Sigmoid colon (tissue), 7 donors: ENCODE data around the gene NUDT17. TPM values are rescaled to one million over a fixed set of nuclear protein-coding genes. Genes with fewer than 3 reads are reported as not detected.

Source experiments
- DNase-seq: peaks from one replicate; pipeline ENCODE4 v3.0.0-alpha.2; 2019
- H3K27ac ChIP-seq, 4 donors: fragments of 200-600 bp; sonication (generic); one replicate each; pipeline ENCODE4 v1.5.1; 2016 to 2019; ENCODE audit warnings: mild to moderate bottlenecking in 1 of 4
- H3K27me3 ChIP-seq, 3 donors: fragments of 200-600 bp; sonication (generic); one replicate each; pipeline ENCODE4 v1.5.1; 2019; ENCODE audit warnings: mild to moderate bottlenecking in 1 of 3
- H3K36me3 ChIP-seq, 4 donors: fragments of 200-600 bp; sonication (generic); one replicate each; pipeline ENCODE4 v1.5.1; 2016 to 2019
- H3K4me1 ChIP-seq, 4 donors: fragments of 200-600 bp; sonication (generic); one replicate each; pipeline ENCODE4 v1.5.1; 2017 to 2019
- H3K4me3 ChIP-seq, 4 donors: fragments of 200-600 bp; sonication (generic); one replicate each; pipeline ENCODE4 v1.5.1; 2017 to 2019; ENCODE audit warnings: mild to moderate bottlenecking in 2 of 4, moderate library complexity in 1 of 4
- H3K9me3 ChIP-seq, 4 donors: fragments of 200-600 bp in 3 of 4; sonication (generic) in 3 of 4; one replicate each; pipeline versions ENCODE4 v1.5.1 to v1.6.1; 2013 to 2019
- EP300 ChIP-seq, 4 donors: sonication (generic); formaldehyde crosslinking; IDR thresholded peaks; one replicate each; pipeline ENCODE4 v1.6.1; 2017; ENCODE audit warnings: antibody characterized with exemption in 4 of 4
- POLR2A ChIP-seq, 2 donors: fragments of 450-650 bp; IDR thresholded peaks; one replicate each; pipeline ENCODE4 v1.6.1; 2016; ENCODE audit warnings: antibody characterized with exemption in 2 of 2, mild to moderate bottlenecking in 2 of 2, moderate library complexity in 2 of 2
- POLR2AphosphoS5 ChIP-seq, 4 donors: sonication (generic); formaldehyde crosslinking; IDR thresholded peaks; one replicate each; pipeline ENCODE4 v1.6.1; 2017; ENCODE audit warnings: antibody characterized with exemption in 4 of 4
- WGBS, 2 donors: extraction: QIAGEN DNeasy Blood & Tissue Kit; methylation state at CpG; one replicate each; pipeline ENCODE4 v1.1.7; 2013; 5-methylcytosine and 5-hydroxymethylcytosine counted together
- intact Hi-C: fragments of 100-400 bp; cut with DNase I; formaldehyde crosslinking; loops from one replicate; pipeline ENCODE4 v1.15.1; 2023
- polyA plus RNA-seq, 3 donors: library from polyadenylated mRNA; stranded (reverse); fragments of 200-250 nt; gene quantifications; one replicate each; pipeline ENCODE4 v1.2.3, GENCODE V29; 2013
- small RNA-seq, 3 donors: library from RNA; depleted of rRNA; stranded (forward); fragments of <200 nt; gene quantifications; one replicate each; pipeline ENCODE3, GENCODE V24; 2016
- total RNA-seq, 4 donors: library from RNA; depleted of rRNA; stranded (reverse); fragments of >200 nt; gene quantifications; one replicate each; pipeline ENCODE4 v1.1.0, GENCODE V29; 2016
- TF ChIP-seq, protein P1 (sequence below), 4 experiments: fragments of 450-650 bp in 3 of 4; fragments of 200-600 bp in 1 of 4; IDR thresholded peaks; one replicate each; pipeline ENCODE4 v1.5.1; 2016 to 2019; ENCODE audit warnings: antibody characterized with exemption in 4 of 4, mild to moderate bottlenecking in 3 of 4, moderate library complexity in 2 of 4
- donor health status: healthy with polysubstance abuse.
- donor health status: Bipolar disorder and iron deficiency.
- donor health status: healthy.

The NUDT17 gene
- total and polyA plus RNA-seq, 7 donors, result 1.2 to 9.1 (median 2.1) TPM; not detected in 1

DNA sequence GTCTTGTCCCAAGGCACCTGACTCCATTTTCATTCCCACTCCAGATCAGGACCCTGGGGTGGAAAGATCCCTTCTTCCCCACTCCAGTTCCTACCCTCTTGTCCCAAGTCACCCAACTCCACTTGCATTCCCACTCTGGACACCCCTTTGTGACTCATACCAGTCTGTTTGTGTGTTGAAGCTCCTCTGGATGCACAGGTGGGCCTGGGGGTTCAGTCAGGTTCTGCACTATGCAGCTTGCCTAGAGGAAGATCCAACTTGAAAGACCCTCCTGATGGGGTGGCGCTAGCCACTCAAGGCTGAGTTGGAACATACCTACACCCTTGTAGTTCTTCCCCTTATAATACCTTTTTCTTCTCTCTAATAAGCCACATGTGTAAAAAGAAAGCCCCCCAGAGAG lies 50.0 kb downstream of the NUDT17 start:
- no peak overlapping the region for H3K27ac ChIP-seq
- DNase-seq, result no peak
- WGBS, 2 donors, result 95 to 100% methylated on average over 1 of the region's 1 CpG
- no peaks in the 10 kb centered on the region for H3K9me3 ChIP-seq
- H3K36me3 ChIP-seq, result no peaks in the 10 kb centered on the region
- TF ChIP-seq POLR2AphosphoS5 (IDR thresholded peaks at IDR 0.05) (no peak), POLR2A (IDR thresholded peaks at IDR 0.05) (no peak), EP300 (IDR thresholded peaks at IDR 0.05) (no peak)
- TF ChIP-seq, protein P1, sequence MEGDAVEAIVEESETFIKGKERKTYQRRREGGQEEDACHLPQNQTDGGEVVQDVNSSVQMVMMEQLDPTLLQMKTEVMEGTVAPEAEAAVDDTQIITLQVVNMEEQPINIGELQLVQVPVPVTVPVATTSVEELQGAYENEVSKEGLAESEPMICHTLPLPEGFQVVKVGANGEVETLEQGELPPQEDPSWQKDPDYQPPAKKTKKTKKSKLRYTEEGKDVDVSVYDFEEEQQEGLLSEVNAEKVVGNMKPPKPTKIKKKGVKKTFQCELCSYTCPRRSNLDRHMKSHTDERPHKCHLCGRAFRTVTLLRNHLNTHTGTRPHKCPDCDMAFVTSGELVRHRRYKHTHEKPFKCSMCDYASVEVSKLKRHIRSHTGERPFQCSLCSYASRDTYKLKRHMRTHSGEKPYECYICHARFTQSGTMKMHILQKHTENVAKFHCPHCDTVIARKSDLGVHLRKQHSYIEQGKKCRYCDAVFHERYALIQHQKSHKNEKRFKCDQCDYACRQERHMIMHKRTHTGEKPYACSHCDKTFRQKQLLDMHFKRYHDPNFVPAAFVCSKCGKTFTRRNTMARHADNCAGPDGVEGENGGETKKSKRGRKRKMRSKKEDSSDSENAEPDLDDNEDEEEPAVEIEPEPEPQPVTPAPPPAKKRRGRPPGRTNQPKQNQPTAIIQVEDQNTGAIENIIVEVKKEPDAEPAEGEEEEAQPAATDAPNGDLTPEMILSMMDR (IDR thresholded peaks at IDR 0.05), result no peak
- H3K4me3 ChIP-seq, result no peak overlapping the region
- H3K27me3 ChIP-seq, result no peaks in the 10 kb centered on the region
- peaks cover 0 to 21% (median 18%) of the 10 kb centered on the region in 4 donors for H3K4me1 ChIP-seq
- intact Hi-C loops, result no loop called here

DNA sequence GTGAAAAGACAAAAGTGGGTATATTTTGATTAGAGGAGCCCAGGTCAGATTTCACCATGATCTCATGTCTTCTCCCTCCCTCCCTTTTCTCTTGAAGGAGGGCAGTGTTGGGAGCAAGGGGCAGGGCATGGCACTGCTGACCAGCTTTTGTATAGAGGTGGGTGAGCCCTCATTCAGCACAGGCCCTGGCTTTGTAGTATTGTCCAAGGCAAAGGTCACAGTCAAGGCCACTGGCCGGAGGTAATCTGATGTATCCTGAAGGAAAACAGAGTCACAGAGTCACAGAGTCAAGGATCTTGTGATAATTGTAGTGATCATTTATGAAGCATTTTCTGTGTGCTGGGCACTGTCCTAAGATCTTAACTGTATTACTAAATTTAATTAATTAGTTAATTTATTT lies 52.5 kb downstream of the NUDT17 start:
- peaks cover 0 to 3% (median under 1%) of the 10 kb centered on the region in 4 donors for H3K4me1 ChIP-seq
- no peak overlapping the region for H3K27ac ChIP-seq
- no peak overlapping the region for H3K4me3 ChIP-seq
- WGBS, 2 donors, result 84 to 92% methylated on average over 1 of the region's 1 CpG
- DNase-seq, result no peak
- TF ChIP-seq POLR2A (IDR thresholded peaks at IDR 0.05) (no peak), EP300 (IDR thresholded peaks at IDR 0.05) (no peak), POLR2AphosphoS5 (IDR thresholded peaks at IDR 0.05) (no peak)
- TF ChIP-seq, protein P1 (IDR thresholded peaks at IDR 0.05), result no peak
- no peaks in the 10 kb centered on the region for H3K27me3 ChIP-seq
- intact Hi-C loops, result no loop called here
- no peaks in the 10 kb centered on the region for H3K9me3 ChIP-seq
- no peaks in the 10 kb centered on the region for H3K36me3 ChIP-seq

Small RNA genes within 50 kb of the gene (small RNA-seq; reads per million reads assigned to genes)
- 0 reads per million in 3 donors for gene MIR6736

Other genes with a start within 250 kb of the NUDT17 start
- gene GPR89A, start 237.6 kb upstream of the NUDT17 start, total RNA-seq, result 10 to 100 TPM; 16.3 to 51.2 (median 24.3) TPM
- 10 to 100 TPM in 1 of 3 donors, 1 to 10 TPM in 2; 3.6 to 11.0 (median 4.2) TPM for gene GPR89A, start 237.6 kb upstream of the NUDT17 start, polyA plus RNA-seq
- not detected for gene PDZK1, start 138.3 kb upstream of the NUDT17 start, total RNA-seq
- gene PDZK1, start 138.3 kb upstream of the NUDT17 start, polyA plus RNA-seq, result 1 to 10 TPM in 2 of 3 donors, under 1 TPM in 1; 0.51 to 9.7 (median 9.0) TPM
- not detected for gene CD160, start 126.1 kb upstream of the NUDT17 start, total RNA-seq
- under 1 TPM in 2 of 3 donors, not detected in 1; 0.31 to 0.60 TPM for gene CD160, start 126.1 kb upstream of the NUDT17 start, polyA plus RNA-seq
- 10 to 100 TPM; 16.6 to 41.8 (median 23.1) TPM for gene RNF115, start 21.5 kb upstream of the NUDT17 start, total RNA-seq
- gene RNF115, start 21.5 kb upstream of the NUDT17 start, polyA plus RNA-seq, result 1 to 10 TPM; 3.0 to 4.7 (median 3.0) TPM
- gene POLR3C, start 21.4 kb upstream of the NUDT17 start, total RNA-seq, result 10 to 100 TPM; 18.3 to 37.7 (median 26.9) TPM
- gene POLR3C, start 21.4 kb upstream of the NUDT17 start, polyA plus RNA-seq, result 10 to 100 TPM in 2 of 3 donors, 1 to 10 TPM in 1; 9.0 to 16.1 (median 12.6) TPM
- gene PIAS3, start 13.5 kb downstream of the NUDT17 start, total RNA-seq, result 10 to 100 TPM; 17.5 to 37.9 (median 21.7) TPM
- 10 to 100 TPM in 1 of 3 donors, 1 to 10 TPM in 2; 5.4 to 13.8 (median 5.5) TPM for gene PIAS3, start 13.5 kb downstream of the NUDT17 start, polyA plus RNA-seq
- 10 to 100 TPM in 1 of 4 donors, 1 to 10 TPM in 3; 5.2 to 13.8 (median 8.3) TPM for gene ANKRD35, start 40.2 kb downstream of the NUDT17 start, total RNA-seq
- 1 to 10 TPM in 2 of 3 donors, under 1 TPM in 1; 0.46 to 2.1 (median 1.8) TPM for gene ANKRD35, start 40.2 kb downstream of the NUDT17 start, polyA plus RNA-seq
- gene ITGA10, start 64.4 kb downstream of the NUDT17 start, total RNA-seq, result 1 to 10 TPM; 2.5 to 7.4 (median 3.0) TPM
- gene ITGA10, start 64.4 kb downstream of the NUDT17 start, polyA plus RNA-seq, result 1 to 10 TPM in 1 of 3 donors, under 1 TPM in 1, not detected in 1; 0.23 to 1.1 TPM
- gene PEX11B, start 73.1 kb downstream of the NUDT17 start, total RNA-seq, result 10 to 100 TPM; 20.2 to 22.5 (median 20.6) TPM
- gene PEX11B, start 73.1 kb downstream of the NUDT17 start, polyA plus RNA-seq, result 10 to 100 TPM; 28.6 to 41.8 (median 33.6) TPM
- gene RBM8A, start 81.9 kb downstream of the NUDT17 start, total RNA-seq, result 100 to 1,000 TPM in 1 of 4 donors, 10 to 100 TPM in 3; 77.8 to 102 (median 96.8) TPM
- gene RBM8A, start 81.9 kb downstream of the NUDT17 start, polyA plus RNA-seq, result 100 to 1,000 TPM in 2 of 3 donors, 10 to 100 TPM in 1; 87.1 to 138 (median 101) TPM
- 10 to 100 TPM; 26.9 to 42.5 (median 36.0) TPM for gene LIX1L, start 112.4 kb downstream of the NUDT17 start, total RNA-seq
- gene LIX1L, start 112.4 kb downstream of the NUDT17 start, polyA plus RNA-seq, result 1 to 10 TPM; 1.4 to 8.7 (median 3.0) TPM
- 1 to 10 TPM in 2 of 4 donors, under 1 TPM in 2; 0.33 to 1.9 (median 1.0) TPM for gene ANKRD34A, start 118.9 kb downstream of the NUDT17 start, total RNA-seq
- under 1 TPM in 1 of 3 donors, not detected in 2; 0.41 TPM for gene ANKRD34A, start 118.9 kb downstream of the NUDT17 start, polyA plus RNA-seq
- gene POLR3GL, start 119.1 kb downstream of the NUDT17 start, total RNA-seq, result 10 to 100 TPM; 23.1 to 32.8 (median 27.4) TPM
- gene POLR3GL, start 119.1 kb downstream of the NUDT17 start, polyA plus RNA-seq, result 10 to 100 TPM; 35.9 to 47.4 (median 40.9) TPM
- gene TXNIP, start 150.9 kb downstream of the NUDT17 start, total RNA-seq, result 1,000 to 10,000 TPM; 1,623 to 4,609 (median 1,842) TPM
- 100 to 1,000 TPM; 326 to 783 (median 548) TPM for gene TXNIP, start 150.9 kb downstream of the NUDT17 start, polyA plus RNA-seq
- gene HJV, start 176.1 kb downstream of the NUDT17 start, total RNA-seq, result not detected
- gene HJV, start 176.1 kb downstream of the NUDT17 start, polyA plus RNA-seq, result not detected